ENCODE results near the gene KBTBD12.

DNA sequence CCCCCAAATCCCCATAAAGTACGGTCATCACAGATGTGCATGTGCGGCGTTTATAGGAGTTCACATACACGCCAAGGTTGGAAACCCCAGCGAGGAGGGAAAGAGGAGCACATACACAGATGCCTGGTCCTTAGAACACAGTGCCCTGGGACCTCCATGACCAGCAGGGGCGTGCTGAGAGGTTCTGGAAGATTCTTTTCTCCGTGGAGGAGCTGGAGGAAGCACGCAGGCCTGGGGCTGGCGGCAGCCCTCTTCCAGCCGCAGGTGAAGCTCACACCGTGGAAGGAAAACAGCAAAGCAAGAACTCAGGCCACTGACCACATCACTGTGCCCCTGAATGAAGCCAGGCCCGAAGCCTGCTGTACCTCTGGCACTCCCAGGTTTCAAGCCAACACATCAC lies 76.2 kb downstream of the KBTBD12 start:
- TF ChIP-seq, protein P1, sequence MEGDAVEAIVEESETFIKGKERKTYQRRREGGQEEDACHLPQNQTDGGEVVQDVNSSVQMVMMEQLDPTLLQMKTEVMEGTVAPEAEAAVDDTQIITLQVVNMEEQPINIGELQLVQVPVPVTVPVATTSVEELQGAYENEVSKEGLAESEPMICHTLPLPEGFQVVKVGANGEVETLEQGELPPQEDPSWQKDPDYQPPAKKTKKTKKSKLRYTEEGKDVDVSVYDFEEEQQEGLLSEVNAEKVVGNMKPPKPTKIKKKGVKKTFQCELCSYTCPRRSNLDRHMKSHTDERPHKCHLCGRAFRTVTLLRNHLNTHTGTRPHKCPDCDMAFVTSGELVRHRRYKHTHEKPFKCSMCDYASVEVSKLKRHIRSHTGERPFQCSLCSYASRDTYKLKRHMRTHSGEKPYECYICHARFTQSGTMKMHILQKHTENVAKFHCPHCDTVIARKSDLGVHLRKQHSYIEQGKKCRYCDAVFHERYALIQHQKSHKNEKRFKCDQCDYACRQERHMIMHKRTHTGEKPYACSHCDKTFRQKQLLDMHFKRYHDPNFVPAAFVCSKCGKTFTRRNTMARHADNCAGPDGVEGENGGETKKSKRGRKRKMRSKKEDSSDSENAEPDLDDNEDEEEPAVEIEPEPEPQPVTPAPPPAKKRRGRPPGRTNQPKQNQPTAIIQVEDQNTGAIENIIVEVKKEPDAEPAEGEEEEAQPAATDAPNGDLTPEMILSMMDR (IDR thresholded peaks at IDR 0.05): no peak
- TF ChIP-seq POLR2A (IDR thresholded peaks at IDR 0.05): no peak

Data from heart left ventricle (tissue), 13 donors.